ENCODE measurements around the gene CMTM6. TPM values are rescaled to one million over a fixed set of nuclear protein-coding genes. Genes with fewer than 3 reads are reported as not detected.
"Not testable (repeated sequence)": the region's sequence is repeated elsewhere in the genome, so short reads cannot be mapped to it uniquely, and the experiment has no call there.

Gene CMTM6, protein sequence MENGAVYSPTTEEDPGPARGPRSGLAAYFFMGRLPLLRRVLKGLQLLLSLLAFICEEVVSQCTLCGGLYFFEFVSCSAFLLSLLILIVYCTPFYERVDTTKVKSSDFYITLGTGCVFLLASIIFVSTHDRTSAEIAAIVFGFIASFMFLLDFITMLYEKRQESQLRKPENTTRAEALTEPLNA
- total RNA-seq (2014; rRNA removed; shearing (Covaris generic)): 97.4 and 100 TPM in 2 replicates

- peak; percentile 69 for DNase-seq (ENCODE audit: low spot score)
Observed at GRCh38 chr3:32502118-32502945, at the start of gene CMTM6. Gene CMTM6, minus strand, starts transcription at chr3:32502852. Its CDS starts 107 bp downstream, at chr3:32502745.

GRCh38 chr3:32552013-32552412, 49.4 kb upstream of the CMTM6 start:
- no peak for DNase-seq (ENCODE audit: low spot score)

DNA sequence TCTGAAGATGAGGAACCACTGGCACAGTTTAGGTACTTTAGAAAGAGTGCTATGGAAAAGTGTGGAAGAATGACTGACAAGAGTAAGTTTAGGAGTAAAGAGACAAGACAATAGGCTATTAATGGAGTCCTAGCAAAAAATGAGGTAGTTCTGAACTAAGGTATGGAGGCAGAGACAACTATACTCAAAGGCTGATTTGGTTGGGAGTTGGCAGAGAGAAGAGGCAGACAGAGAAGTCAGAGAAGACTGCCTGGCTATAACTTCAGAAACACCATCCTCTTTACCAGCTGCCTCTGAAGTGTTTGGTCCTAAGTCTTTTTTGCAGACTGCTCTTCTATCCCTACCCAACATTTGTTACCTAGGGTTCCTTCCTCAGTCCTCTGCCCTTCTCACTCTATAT, 48.8 kb upstream of the CMTM6 start:
- DNase-seq (ENCODE audit: low spot score): no peak

GRCh38 chr3:32551087-32551486, 48.4 kb upstream of the CMTM6 start:
- no peak for DNase-seq (ENCODE audit: low spot score)

- DNase-seq (ENCODE audit: low spot score): no peak
Observed at GRCh38 chr3:32545305-32545704, 42.7 kb upstream of the CMTM6 start.

- no peak for DNase-seq (ENCODE audit: low spot score)
Observed at GRCh38 chr3:32544894-32545293, 42.2 kb upstream of the CMTM6 start.

DNA sequence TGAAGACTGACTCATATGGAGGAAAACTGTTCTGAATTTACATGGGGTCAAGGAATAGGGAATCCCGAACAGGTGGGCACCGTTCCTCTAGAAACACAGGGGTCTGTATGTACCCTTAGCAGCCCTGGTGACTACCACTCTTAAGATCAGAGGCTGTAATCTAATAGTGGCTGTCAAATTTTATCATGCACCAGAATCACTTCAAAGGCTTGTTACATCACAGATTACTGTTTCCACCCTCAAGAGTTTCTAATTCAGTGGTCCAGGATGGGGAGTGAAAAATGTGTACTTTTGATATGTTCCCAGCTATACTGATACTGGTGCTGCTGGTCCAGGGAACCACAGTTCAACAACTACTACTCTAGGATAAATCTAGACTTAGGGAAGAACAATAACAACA, 40.2 kb upstream of the CMTM6 start:
- DNase-seq (ENCODE audit: low spot score): no peak

- no peak for DNase-seq (ENCODE audit: low spot score)
Observed at GRCh38 chr3:32540899-32541298, 38.2 kb upstream of the CMTM6 start.

- no peak for DNase-seq (ENCODE audit: low spot score)
Observed at GRCh38 chr3:32532434-32532833, 29.8 kb upstream of the CMTM6 start.

DNA sequence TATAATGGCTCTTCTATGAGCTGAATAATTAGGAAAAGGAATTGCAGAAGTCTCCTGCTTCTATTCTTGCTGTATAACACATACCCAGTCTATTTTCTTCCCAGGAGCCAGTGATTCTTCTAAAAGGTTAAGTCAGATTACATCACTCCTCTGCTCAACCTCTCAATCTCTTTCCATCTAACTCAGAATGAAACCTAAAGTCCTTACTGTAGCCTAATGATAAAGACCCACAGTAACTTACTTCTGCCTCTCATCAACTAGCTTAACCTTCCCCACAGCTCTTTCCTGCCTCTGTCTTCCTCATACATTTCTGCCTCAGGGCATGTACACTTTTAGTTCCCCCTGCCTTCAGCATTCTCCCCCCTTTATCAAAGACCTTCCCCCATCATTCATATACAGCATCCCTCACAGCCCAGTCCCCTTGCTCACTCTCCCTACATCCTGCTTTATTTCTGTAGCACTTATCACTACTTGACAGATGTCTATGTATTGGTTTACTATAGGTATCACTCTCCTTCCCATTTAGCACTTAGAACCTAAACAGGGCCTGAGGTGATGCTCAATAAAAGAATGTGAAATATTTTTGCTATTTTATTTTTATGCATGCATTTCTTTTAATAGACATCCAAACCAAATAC, 28.5 kb upstream of the CMTM6 start:
- DNase-seq (ENCODE audit: low spot score): no peak

DNA sequence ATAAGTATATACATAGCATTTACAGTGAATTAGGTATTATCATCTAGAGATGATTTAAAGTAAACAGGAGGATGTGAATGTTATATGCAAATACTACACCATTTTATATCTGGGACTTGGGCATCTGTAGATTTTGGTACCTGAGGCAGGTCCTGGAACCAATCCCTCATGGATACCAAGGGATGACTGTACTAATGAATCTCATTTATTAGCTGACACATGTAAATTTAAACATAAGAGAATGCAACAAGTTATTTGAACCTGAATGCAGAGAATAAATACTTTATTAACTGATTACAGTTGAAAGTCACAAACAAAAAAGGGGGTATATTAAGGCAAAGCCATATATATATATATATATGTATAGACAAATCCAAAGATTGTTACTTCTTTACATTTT, 23.1 kb upstream of the CMTM6 start:
- DNase-seq (ENCODE audit: low spot score): no peak

DNA sequence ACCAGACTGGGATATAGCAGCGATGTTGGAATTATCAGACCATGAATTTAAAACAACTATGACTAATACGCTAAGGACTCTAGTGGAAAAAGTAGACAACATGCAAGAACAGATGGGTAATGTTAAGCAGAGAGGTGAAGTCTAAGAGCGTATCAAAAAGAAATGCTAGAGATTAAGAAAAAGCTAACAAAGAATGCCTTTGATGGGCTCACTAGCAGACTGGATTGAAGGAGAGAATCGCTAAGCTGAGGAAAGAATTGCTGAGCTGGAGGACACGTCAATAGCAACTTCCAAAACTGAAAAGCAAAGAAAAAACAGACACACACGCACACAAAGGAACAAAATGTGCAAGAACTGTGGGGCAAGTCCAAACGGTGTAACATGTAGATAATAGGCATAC, 20.0 kb upstream of the CMTM6 start:
- no peak for DNase-seq (ENCODE audit: low spot score)

DNA sequence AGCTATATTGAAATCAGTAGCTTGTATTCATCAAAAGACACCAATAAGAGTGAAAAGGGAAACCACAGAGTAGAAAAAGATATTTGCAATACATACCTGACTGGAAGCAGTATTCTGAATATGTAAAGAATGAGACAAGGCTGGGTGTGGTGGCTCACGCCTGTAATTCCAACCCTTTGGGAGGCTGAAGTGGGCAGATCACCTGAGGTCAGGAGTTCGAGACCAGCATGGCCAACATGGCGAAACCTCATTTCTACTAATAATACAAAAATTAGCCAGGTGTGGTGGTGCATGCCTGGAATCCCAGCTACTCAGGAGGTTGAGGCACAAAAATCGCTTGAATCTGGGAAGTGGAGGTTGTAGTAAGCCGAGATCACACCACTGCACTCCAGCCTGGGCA, 16.3 kb upstream of the CMTM6 start:
- not testable (repeated sequence) for DNase-seq (ENCODE audit: low spot score)

DNA sequence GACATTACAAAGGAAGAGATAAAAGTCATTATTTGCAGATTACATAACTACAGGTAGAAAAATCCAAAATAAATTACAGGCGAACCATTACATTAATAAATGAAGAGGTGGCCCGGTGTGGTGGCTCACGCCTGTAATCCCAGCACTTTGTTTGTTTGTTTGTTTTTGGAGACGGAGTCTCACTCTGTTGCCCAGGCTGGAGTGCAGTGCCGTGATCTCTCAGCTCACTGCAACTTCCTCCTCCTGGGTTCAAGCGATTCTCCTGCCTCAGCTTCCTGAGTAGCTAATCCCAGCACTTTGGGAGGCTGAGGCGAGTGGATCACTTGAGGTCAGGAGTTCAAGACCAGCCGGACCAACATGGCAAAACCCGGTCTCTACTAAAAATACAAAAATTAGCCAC, 14.1 kb upstream of the CMTM6 start:
- DNase-seq (ENCODE audit: low spot score): not testable (repeated sequence)

DNA sequence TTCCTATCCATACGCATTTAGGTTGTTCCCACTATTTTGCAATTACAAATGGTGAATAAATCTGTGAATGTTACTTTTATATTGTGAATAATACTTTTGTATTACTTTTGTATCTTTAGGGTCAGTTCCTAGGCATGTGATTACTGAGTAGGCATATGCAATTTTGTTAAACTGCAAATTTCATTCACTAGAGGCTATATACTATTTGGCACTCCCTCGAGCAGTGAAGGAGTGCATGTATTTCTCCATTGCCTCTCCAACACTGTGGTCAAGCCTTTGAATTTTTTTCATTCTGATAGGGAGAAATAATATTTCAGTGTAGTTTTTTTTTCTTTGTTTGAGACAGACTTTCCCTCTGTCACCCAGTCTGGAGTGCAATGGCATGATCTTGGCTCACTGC, 8.4 kb upstream of the CMTM6 start:
- DNase-seq (ENCODE audit: low spot score): no peak

DNA sequence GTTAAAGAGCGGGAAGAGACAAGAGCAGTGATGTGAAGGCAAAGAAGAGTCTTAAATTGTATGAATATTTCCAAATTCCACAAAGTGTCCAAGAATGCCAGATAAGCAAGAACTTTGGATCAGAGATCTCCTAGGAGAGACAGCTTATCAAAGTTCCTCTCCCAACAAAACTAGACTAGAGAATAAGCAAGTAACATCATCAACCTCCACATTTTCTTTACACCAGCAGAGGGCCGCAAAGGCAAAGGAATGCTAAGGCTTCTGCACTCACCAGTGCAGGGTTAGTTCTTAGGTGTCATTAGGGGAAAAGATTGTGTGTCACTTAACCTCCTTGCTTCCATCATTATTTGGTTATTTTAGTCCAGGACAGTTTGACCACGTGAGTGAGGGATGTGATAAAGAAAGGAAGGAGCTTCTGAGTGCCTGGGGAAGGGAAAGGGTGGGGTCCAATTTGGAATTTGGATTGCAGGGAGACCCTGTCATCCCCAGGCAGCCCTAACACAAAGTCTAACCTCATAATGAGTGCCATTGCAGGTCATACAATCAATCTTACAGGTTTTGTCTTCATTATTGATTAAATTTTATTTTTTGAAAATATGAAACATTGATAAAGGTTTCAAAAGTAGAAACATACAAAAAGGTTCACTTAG, 7.5 kb upstream of the CMTM6 start:
- DNase-seq (ENCODE audit: low spot score): peak; percentile 75

GRCh38 chr3:32508711-32509110, 6.1 kb upstream of the CMTM6 start:
- no peak for DNase-seq (ENCODE audit: low spot score)

DNA sequence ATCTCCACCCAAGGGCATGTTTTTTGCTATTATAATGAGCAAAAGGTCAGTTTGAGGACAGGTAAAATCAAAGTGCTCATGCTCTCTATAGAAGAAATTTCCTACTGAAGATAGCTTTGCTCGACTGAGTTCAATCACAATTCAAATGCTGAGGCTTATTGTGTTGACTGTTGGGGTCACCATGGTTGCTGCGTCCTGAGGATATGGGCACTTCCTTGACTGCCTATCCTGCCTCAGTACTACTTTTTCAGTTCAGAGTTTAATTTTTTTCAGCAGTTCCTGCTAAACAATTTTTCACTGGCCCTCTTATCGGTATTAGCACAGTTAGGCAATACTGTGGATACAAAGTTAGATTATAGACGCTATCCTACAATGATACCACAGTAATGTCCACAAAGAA, 3.8 kb upstream of the CMTM6 start:
- DNase-seq (ENCODE audit: low spot score): no peak

DNA sequence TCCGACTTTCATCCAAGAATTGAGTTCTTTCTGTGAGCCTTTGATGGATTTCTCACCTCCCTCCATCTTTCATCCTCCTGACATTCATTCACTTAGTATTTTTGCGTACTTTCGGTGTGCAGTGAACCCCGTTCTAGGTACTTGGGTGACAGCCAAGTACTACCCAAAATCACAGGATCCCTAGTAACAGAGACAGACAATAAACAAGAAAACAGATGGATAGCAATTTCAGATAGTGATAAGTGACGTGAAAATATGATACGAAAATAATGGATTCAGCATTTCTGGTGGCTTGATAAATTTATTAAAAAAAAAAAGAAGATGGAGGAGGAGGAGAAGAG, 264 bp upstream of the CMTM6 start:
- DNase-seq (ENCODE audit: low spot score): no peak

DNA sequence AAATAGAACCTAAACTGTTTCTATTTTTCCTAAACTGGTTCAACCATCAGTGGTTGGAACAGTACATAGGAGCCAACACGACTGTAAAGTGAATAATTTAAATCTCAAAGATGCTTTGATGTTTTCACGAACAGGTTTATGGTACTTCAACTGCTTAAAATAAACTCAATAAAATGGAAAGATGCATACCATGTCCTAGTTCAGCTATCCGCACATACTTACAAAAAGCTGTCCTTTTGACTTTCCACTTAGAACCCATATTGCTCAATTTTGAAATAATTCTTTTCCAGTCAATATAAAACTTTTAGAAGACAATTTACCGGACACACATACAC, 902 bp downstream of the CMTM6 start:
- no peak for DNase-seq (ENCODE audit: low spot score)

DNA sequence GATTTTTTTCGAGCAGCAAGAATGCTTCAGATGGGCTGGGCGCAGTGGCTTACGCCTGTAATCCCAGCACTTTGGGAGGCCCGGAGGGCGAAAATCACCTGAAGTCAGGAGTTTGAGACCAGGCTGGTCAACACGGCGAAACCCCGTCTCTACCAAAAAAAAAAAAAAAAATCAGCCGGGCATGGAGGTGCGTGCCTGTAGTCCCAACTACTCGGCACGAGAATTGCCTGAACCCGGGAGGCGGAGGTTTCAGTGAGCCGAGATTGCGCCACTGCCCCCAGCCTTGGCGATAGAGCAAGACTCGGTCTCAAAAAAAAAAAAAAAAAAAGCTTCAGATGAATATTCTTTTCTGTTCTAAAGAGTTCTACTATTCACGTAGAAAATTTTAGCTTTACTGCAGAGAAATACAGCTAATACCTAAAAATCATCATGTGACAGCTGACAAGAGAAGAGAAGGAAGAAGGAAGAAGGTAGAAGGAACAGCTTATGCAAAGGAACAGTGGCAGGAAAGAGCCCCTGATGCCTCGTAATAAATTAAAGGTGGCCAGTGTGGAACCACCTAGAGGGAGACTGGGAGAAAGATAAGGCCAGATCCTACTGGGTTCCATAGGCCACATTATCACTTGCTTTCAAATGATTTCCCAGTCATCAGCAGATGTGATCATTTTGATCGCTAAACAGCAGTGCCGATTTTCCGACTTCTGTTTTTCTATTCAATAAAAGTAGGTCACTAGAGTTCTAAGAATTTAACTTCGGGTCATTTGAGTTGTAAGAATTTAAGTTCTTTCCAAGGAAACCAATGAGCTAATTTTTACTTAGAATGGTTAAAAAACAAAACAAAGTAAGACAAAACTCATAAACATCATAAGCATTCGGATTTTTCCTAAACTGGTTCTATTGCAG, 1.5 kb downstream of the CMTM6 start:
- DNase-seq (ENCODE audit: low spot score): no peak

- DNase-seq (ENCODE audit: low spot score): no peak
Observed at GRCh38 chr3:32500231-32500630, 2.4 kb downstream of the CMTM6 start.
